ENCODE measurements around the gene TNS1. TPM values are rescaled to one million over a fixed set of nuclear protein-coding genes. Genes with fewer than 3 reads are reported as not detected.

The TNS1 gene
- total and polyA plus RNA-seq, 2 experiments from 2014 or later: 16.2 to 27.6 TPM

- Histone ChIP-seq H4K20me1 (ENCODE audit: insufficient read depth, poor library complexity, severe bottlenecking) (no peaks in the 10 kb centered on the region), H3K79me2 (peaks cover 20% of the 10 kb centered on the region), H3K9me2 (replicated peaks; ENCODE audit: insufficient read depth) (no peaks in the 10 kb centered on the region), H3K4me3 (no peak overlapping the region), H3K27ac (no peak overlapping the region), H3K4me1 (ENCODE audit: insufficient read depth) (peaks cover 29% of the 10 kb centered on the region), H3K4me2 (no peak overlapping the region), H3K27me3 (no peaks in the 10 kb centered on the region), H3K36me3 (replicated peaks; ENCODE audit: insufficient read depth, low read depth) (no peaks in the 10 kb centered on the region), H2AFZ (no peak overlapping the region), H3K9me3 (ENCODE audit: low read depth) (no peaks in the 10 kb centered on the region)
- DNase-seq (ENCODE audit: low spot score): no peak
- 91% methylated on average over 6 of the region's 6 CpGs for WGBS (ENCODE audit: low lambda C conversion rate, missing lambda C conversion rate)
- no peak for TF ChIP-seq EZH2phosphoT487 (IDR thresholded peaks at IDR 0.05; ENCODE audit: low read depth, severe bottlenecking, unreplicated experiment)
- no peak for TF ChIP-seq CTCF (IDR thresholded peaks at IDR 0.05; ENCODE audit: poor library complexity)
Measured at GRCh38 chr2:217856159-217856558, 146.6 kb downstream of the TNS1 start.

GRCh38 chr2:217854684-217855420, 147.9 kb downstream of the TNS1 start:
- Histone ChIP-seq H3K4me2 (no peak overlapping the region), H4K20me1 (ENCODE audit: insufficient read depth, poor library complexity, severe bottlenecking) (peaks cover 3% of the 10 kb centered on the region), H3K9me3 (ENCODE audit: low read depth) (no peaks in the 10 kb centered on the region), H3K4me3 (no peak overlapping the region), H3K79me2 (peaks cover 23% of the 10 kb centered on the region), H3K36me3 (replicated peaks; ENCODE audit: insufficient read depth, low read depth) (no peaks in the 10 kb centered on the region), H3K4me1 (ENCODE audit: insufficient read depth) (peaks cover 41% of the 10 kb centered on the region), H3K27ac (no peak overlapping the region), H3K9me2 (replicated peaks; ENCODE audit: insufficient read depth) (no peaks in the 10 kb centered on the region), H3K27me3 (no peaks in the 10 kb centered on the region), H2AFZ (no peak overlapping the region)
- WGBS (ENCODE audit: low lambda C conversion rate, missing lambda C conversion rate): 76% methylated on average over 7 of the region's 7 CpGs
- DNase-seq (ENCODE audit: low spot score): no peak
- no peak for TF ChIP-seq EZH2 (IDR thresholded peaks at IDR 0.05; ENCODE audit: borderline replicate concordance)
- no peak for TF ChIP-seq CTCF (IDR thresholded peaks at IDR 0.05; ENCODE audit: poor library complexity)
- no peak for TF ChIP-seq EZH2phosphoT487 (IDR thresholded peaks at IDR 0.05; ENCODE audit: low read depth, severe bottlenecking, unreplicated experiment)

GRCh38 chr2:217853961-217854360, 148.8 kb downstream of the TNS1 start:
- DNase-seq (ENCODE audit: low spot score): no peak
- TF ChIP-seq EZH2 (IDR thresholded peaks at IDR 0.05; ENCODE audit: borderline replicate concordance): no peak
- TF ChIP-seq CTCF (IDR thresholded peaks at IDR 0.05; ENCODE audit: poor library complexity): no peak
- no peak for TF ChIP-seq EZH2phosphoT487 (IDR thresholded peaks at IDR 0.05; ENCODE audit: low read depth, severe bottlenecking, unreplicated experiment)
- Histone ChIP-seq H4K20me1 (ENCODE audit: insufficient read depth, poor library complexity, severe bottlenecking) (peaks cover 4% of the 10 kb centered on the region), H3K27ac (no peak overlapping the region), H3K27me3 (no peaks in the 10 kb centered on the region), H3K4me1 (ENCODE audit: insufficient read depth) (peaks cover 36% of the 10 kb centered on the region), H3K4me2 (no peak overlapping the region), H3K9me3 (ENCODE audit: low read depth) (no peaks in the 10 kb centered on the region), H3K79me2 (peaks cover 23% of the 10 kb centered on the region), H3K9me2 (replicated peaks; ENCODE audit: insufficient read depth) (no peaks in the 10 kb centered on the region), H3K36me3 (replicated peaks; ENCODE audit: insufficient read depth, low read depth) (no peaks in the 10 kb centered on the region), H2AFZ (no peak overlapping the region), H3K4me3 (no peak overlapping the region)
- 96% methylated on average over 3 of the region's 3 CpGs for WGBS (ENCODE audit: low lambda C conversion rate, missing lambda C conversion rate)

Data from hepatocyte (in vitro differentiated cells).